K562 (cell line): Measurements from ENCODE around the gene TBXAS1. TPM values are rescaled to one million over a fixed set of nuclear protein-coding genes. Genes with fewer than 3 reads are reported as not detected.
A peak's percentile ranks its signal among the peaks of the same experiment; 100 is the strongest.

Experiments used
- ATAC-seq: fragments of 200-7000 bp; cut with Tn5 transposase; 3 replicates; pipeline ENCODE4 v1.9.1; 2020; ENCODE audit warnings: moderate library complexity
- BruUV-seq: library from RNA; stranded (reverse); fragments of 400-500 nt; replicated peaks from 2 replicates; lab custom pipeline; 2021; lab: Mats Ljungman, UMichigan
- CTCF ChIA-PET: fragments of 300-600 bp; formaldehyde crosslinking; extraction: SDS; loops from one replicate; lab custom pipeline; 2021; ENCODE audit warnings: low intra/inter-chr PET ratio; lab: Yijun Ruan, JAX
- POLR2A ChIA-PET: fragments of 300-600, 350-650 bp; sonication (Branson Sonifier 250); formaldehyde crosslinking; extraction: SDS; loops from one replicate; lab custom pipeline; 2021; ENCODE audit warnings: antibody characterized with exemption, inconsistent platforms; lab: Yijun Ruan, JAX
- DNase-seq, 4 experiments: peaks; one replicate each; pipeline versions ENCODE4 v3.0.0 to v3.0.0-alpha.2; 2011 to 2018; ENCODE audit warnings: low spot score in 3 of 4, mixed read lengths in 3 of 4; ENCODE audit errors: extremely low read depth in 1 of 4
- FAIRE-seq: peaks from 2 replicates; lab custom pipeline; 2011; peaks lifted over from hg19 to GRCh38; lab: Jason Lieb, UNC
- H2AFZ ChIP-seq: 2 replicates; pipeline ENCODE4 v1.6.0; 2011; ENCODE audit warnings: low read depth, low read length, control low read depth, inconsistent platforms
- H3K27ac ChIP-seq: fragments of 200-600 bp; 3 replicates; pipeline ENCODE4 v1.8.0; 2011; ENCODE audit warnings: low read depth, mild to moderate bottlenecking, control low read depth, inconsistent platforms, low read length, moderate library complexity, mixed read lengths; ENCODE audit errors: extremely low read depth
- H3K27me3 ChIP-seq, 2 experiments: fragments of 300-600 bp in 1 of 2; 2 replicates in 1 of 2; 3 replicates in 1 of 2; pipeline versions ENCODE4 v1.6.0 to v1.8.0; 2011; ENCODE audit warnings: inconsistent platforms in 2 of 2, low read length in 2 of 2, mild to moderate bottlenecking in 1 of 2, mixed read lengths in 1 of 2, moderate library complexity in 1 of 2; ENCODE audit not compliant: control insufficient read depth in 2 of 2, insufficient read depth in 2 of 2
- H3K36me3 ChIP-seq: fragments of 300-600 bp; 3 replicates; pipeline ENCODE4 v1.8.0; 2011; ENCODE audit warnings: mild to moderate bottlenecking, low read length, inconsistent platforms; ENCODE audit not compliant: control insufficient read depth, insufficient read depth
- H3K4me1 ChIP-seq, 2 experiments: fragments of 200-600 bp in 1 of 2; replicated peaks in 1 of 2; 2 replicates in 1 of 2; 3 replicates in 1 of 2; pipeline versions ENCODE4 v1.5.1 to v1.8.0; 2011; ENCODE audit warnings: inconsistent platforms in 2 of 2, low read length in 2 of 2, mild to moderate bottlenecking in 1 of 2, mixed read lengths in 1 of 2, moderate library complexity in 1 of 2; ENCODE audit not compliant: control insufficient read depth in 2 of 2, insufficient read depth in 2 of 2
- H3K4me2 ChIP-seq: 2 replicates; pipeline ENCODE4 v1.6.1; 2011; ENCODE audit warnings: low read length, control low read depth, inconsistent platforms, mixed read lengths; ENCODE audit not compliant: insufficient read depth
- H3K4me3 ChIP-seq: fragments of 200-600 bp; sonication (generic), shearing (Covaris generic); 2 replicates; pipeline ENCODE4 v1.5.1; 2016; ENCODE audit warnings: control low read depth, inconsistent platforms
- H3K79me2 ChIP-seq: fragments of 200-600 bp; 3 replicates; pipeline ENCODE4 v1.8.0; 2011; ENCODE audit warnings: low read length, inconsistent platforms; ENCODE audit not compliant: control insufficient read depth, insufficient read depth
- H3K9ac ChIP-seq, 2 experiments: 2 replicates each; pipeline versions ENCODE4 v1.6.0 to v1.6.1; 2011; ENCODE audit warnings: low read depth in 2 of 2, low read length in 2 of 2, control low read depth in 1 of 2, inconsistent platforms in 1 of 2, mild to moderate bottlenecking in 1 of 2, mixed read lengths in 1 of 2; ENCODE audit not compliant: insufficient read depth in 1 of 2
- H3K9me1 ChIP-seq: one replicate; pipeline ENCODE4 v1.6.0; 2011; ENCODE audit warnings: inconsistent platforms, mild to moderate bottlenecking, low read length, moderate library complexity; ENCODE audit not compliant: control insufficient read depth, insufficient read depth
- H3K9me3 ChIP-seq: replicated peaks from 2 replicates; pipeline ENCODE4 v1.5.1; 2011; ENCODE audit warnings: low read depth, low read length, inconsistent platforms; ENCODE audit not compliant: control insufficient read depth, insufficient read depth
- H4K20me1 ChIP-seq: replicated peaks from 2 replicates; pipeline ENCODE4 v1.6.1; 2011; ENCODE audit warnings: low read length, inconsistent platforms, mixed read lengths; ENCODE audit not compliant: control insufficient read depth, insufficient read depth
- CAMTA2 ChIP-seq: fragments of 250-450 bp; sonication (Bioruptor Pico); conservative IDR thresholded peaks from 2 replicates; pipeline ENCODE4 v1.5.1; 2022
- CBX2 ChIP-seq: fragments of 200-600 bp; sonication (generic); IDR thresholded peaks from one replicate; pipeline ENCODE4 v1.6.1; 2012; ENCODE audit warnings: mild to moderate bottlenecking, low read length, inconsistent platforms; ENCODE audit not compliant: insufficient read depth, poor library complexity, severe bottlenecking
- EGR1 ChIP-seq: fragments of 450-650 bp; conservative IDR thresholded peaks from 2 replicates; pipeline ENCODE4 v1.6.1; 2017; ENCODE audit warnings: mild to moderate bottlenecking
- ZBTB1 ChIP-seq: sonication (generic); formaldehyde crosslinking; IDR thresholded peaks from 2 replicates; pipeline ENCODE4 v1.8.1; 2023; ENCODE audit warnings: missing genetic modification reagents, low read depth, mild to moderate bottlenecking, borderline replicate concordance
- WGBS: fragments of 100-300 bp; shearing (Covaris generic); methylation state at CpG from one replicate; pipeline ENCODE4 v1.1.6; 2016; ENCODE audit warnings: low coverage, mixed read lengths; ENCODE audit not compliant: insufficient coverage; ENCODE audit errors: missing lambda C conversion rate; 5-methylcytosine and 5-hydroxymethylcytosine counted together
- in situ Hi-C: fragments of 300-500 bp; cut with MboI; formaldehyde crosslinking; loops from 4 replicates; pipeline ENCODE4 v1.15.0; 2018; ENCODE audit warnings: inconsistent platforms, mixed read lengths
- intact Hi-C: fragments of 100-400 bp; cut with micrococcal nuclease; formaldehyde crosslinking; loops from 2 replicates; pipeline ENCODE4 v1.14.2; 2022
- polyA plus RNA-seq, 8 experiments: library from polyadenylated mRNA; depleted of rRNA in 4 of 8; stranded (reverse) in 5 of 8; unstranded in 3 of 8; fragments of >200 nt; fragmentation: Nextera tagmentation in 2 of 8; fragmentation: Illumina TruSeq in 1 of 8; extraction: Ambion mirVana in 2 of 8; extraction: Trizol in 1 of 8; gene quantifications; 2 replicates each; pipeline versions ENCODE4 v1.2.1 to v1.2.3, GENCODE V29; 2011 to 2014; ENCODE audit warnings: inconsistent platforms in 1 of 8, missing spikeins in 1 of 8
- total RNA-seq, 7 experiments: library from RNA; depleted of rRNA in 6 of 7; stranded (reverse); fragments of >200 nt in 6 of 7; fragmentation: Illumina TruSeq in 2 of 7; extraction: Trizol in 2 of 7; gene quantifications; 2 replicates each; pipeline versions ENCODE4 v1.2.1 to v1.2.3, GENCODE V29; 2011 to 2021; ENCODE audit warnings: low replicate concordance in 1 of 7
- TF ChIP-seq, protein P1 (sequence below), 3 experiments: IDR thresholded peaks in 2 of 3; conservative IDR thresholded peaks in 1 of 3; 2 replicates each; pipeline ENCODE4 v1.5.1; 2011 to 2012; ENCODE audit warnings: low read length in 3 of 3, mild to moderate bottlenecking in 3 of 3, control low read depth in 2 of 3, improper control_type of control experiment in 1 of 3, inconsistent platforms in 1 of 3, low read depth in 1 of 3, mixed read lengths in 1 of 3, moderate library complexity in 1 of 3; ENCODE audit not compliant: insufficient read depth in 2 of 3
- TF ChIP-seq, protein P2 (sequence below): fragments of 450-650 bp; IDR thresholded peaks from 2 replicates; pipeline ENCODE4 v1.6.1; 2014; ENCODE audit warnings: low read depth, mild to moderate bottlenecking, moderate library complexity, borderline replicate concordance
- TF ChIP-seq, protein P3 (sequence below): sonication (generic); formaldehyde crosslinking; IDR thresholded peaks from 2 replicates; pipeline ENCODE4 v1.8.0; 2022; ENCODE audit warnings: missing genetic modification reagents, mild to moderate bottlenecking, moderate library complexity, borderline replicate concordance

Gene TBXAS1
- total and polyA plus RNA-seq, 9 of the 15 experiments (the other 6 are each of a cell fraction or from before 2014, with no cell fraction given) = 1.1 to 8.3 (median 1.9) TPM

DNA sequence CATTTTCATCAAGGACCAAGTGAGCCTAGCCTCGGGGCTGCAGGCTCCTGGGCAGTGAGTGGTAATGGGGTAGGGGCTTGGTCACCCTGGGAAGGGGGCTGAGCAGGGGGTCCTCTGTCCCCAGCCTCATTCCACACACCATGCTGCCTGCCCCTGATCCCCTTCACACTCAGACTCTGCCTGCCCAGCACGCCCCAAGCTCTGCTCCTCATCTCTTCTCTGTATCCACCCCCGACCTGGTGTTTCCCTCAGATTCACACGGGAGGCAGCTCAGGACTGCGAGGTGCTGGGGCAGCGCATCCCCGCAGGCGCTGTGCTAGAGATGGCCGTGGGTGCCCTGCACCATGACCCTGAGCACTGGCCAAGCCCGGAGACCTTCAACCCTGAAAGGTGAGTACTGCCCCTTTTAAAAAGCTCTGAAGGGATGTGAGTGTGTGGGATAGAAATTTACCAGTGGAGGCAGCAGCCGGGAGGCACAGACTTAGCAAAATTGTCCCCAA is 186.5 kb downstream of the TBXAS1 start (continued):
- TF ChIP-seq, protein P1, sequence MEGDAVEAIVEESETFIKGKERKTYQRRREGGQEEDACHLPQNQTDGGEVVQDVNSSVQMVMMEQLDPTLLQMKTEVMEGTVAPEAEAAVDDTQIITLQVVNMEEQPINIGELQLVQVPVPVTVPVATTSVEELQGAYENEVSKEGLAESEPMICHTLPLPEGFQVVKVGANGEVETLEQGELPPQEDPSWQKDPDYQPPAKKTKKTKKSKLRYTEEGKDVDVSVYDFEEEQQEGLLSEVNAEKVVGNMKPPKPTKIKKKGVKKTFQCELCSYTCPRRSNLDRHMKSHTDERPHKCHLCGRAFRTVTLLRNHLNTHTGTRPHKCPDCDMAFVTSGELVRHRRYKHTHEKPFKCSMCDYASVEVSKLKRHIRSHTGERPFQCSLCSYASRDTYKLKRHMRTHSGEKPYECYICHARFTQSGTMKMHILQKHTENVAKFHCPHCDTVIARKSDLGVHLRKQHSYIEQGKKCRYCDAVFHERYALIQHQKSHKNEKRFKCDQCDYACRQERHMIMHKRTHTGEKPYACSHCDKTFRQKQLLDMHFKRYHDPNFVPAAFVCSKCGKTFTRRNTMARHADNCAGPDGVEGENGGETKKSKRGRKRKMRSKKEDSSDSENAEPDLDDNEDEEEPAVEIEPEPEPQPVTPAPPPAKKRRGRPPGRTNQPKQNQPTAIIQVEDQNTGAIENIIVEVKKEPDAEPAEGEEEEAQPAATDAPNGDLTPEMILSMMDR (IDR thresholded peaks at IDR 0.05 in 2 of 3, conservative IDR thresholded peaks at IDR 0.05 in 1 of 3; ENCODE audit: insufficient read depth in 2 of 3, low read depth in 1 of 3, low read length in 3 of 3) = no peak
- TF ChIP-seq, protein P2, sequence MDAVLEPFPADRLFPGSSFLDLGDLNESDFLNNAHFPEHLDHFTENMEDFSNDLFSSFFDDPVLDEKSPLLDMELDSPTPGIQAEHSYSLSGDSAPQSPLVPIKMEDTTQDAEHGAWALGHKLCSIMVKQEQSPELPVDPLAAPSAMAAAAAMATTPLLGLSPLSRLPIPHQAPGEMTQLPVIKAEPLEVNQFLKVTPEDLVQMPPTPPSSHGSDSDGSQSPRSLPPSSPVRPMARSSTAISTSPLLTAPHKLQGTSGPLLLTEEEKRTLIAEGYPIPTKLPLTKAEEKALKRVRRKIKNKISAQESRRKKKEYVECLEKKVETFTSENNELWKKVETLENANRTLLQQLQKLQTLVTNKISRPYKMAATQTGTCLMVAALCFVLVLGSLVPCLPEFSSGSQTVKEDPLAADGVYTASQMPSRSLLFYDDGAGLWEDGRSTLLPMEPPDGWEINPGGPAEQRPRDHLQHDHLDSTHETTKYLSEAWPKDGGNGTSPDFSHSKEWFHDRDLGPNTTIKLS = no peak
- TF ChIP-seq CAMTA2 = no peak

DNA sequence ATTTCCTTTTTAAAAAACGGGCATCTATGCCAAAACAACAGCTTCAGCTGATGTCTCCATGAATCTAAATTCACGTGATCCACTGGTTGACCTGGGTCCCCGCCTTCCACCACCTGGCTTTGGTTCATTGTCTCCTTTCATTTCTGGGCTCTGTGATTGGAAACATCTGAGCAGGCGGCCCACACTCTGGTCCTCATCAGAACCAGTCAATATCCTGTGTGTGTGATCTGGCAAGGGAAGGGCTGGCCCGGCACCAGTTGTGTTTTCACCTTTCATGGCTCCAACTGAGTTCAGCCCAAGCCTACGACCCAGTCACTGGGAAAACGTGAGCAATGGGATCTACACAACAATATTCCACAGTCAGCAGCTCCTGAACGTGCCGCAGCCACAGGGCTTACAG is 187.5 kb downstream of the TBXAS1 start:
- H3K9me1 ChIP-seq = no peaks in the 10 kb centered on the region
- in situ Hi-C loops = no loop called here
- ATAC-seq = no peak
- no TSS peak for BruUV-seq
- CTCF ChIA-PET = no interaction called here
- H2AFZ ChIP-seq = no peak overlapping the region
- H3K4me1 ChIP-seq = peaks cover 0 to 14% of the 10 kb centered on the region in 2 experiments; a peak in 1 of 5 replicates
- H3K79me2 ChIP-seq = no peaks in the 10 kb centered on the region
- no peak overlapping the region for H3K4me3 ChIP-seq
- no peaks in the 10 kb centered on the region for H3K9me3 ChIP-seq
- no peaks in the 10 kb centered on the region for H3K36me3 ChIP-seq
- FAIRE-seq = no peak
- no peak overlapping the region for H3K4me2 ChIP-seq
- H3K27ac ChIP-seq = no peak overlapping the region
- intact Hi-C loops = no loop called here
- no peak for DNase-seq
- peaks cover 14% of the 10 kb centered on the region for H4K20me1 ChIP-seq
- H3K9ac ChIP-seq = no peak overlapping the region
- TF ChIP-seq, protein P3, sequence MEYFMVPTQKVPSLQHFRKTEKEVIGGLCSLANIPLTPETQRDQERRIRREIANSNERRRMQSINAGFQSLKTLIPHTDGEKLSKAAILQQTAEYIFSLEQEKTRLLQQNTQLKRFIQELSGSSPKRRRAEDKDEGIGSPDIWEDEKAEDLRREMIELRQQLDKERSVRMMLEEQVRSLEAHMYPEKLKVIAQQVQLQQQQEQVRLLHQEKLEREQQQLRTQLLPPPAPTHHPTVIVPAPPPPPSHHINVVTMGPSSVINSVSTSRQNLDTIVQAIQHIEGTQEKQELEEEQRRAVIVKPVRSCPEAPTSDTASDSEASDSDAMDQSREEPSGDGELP (CRISPR knock-in tag) = 0 out of 2 replicates have a peak, but pooled peaks have one; percentile 14
- TF ChIP-seq CBX2 (no peak), EGR1 (no peak), ZBTB1 (CRISPR knock-in tag) (0 out of 2 replicates have a peak, but pooled peaks have one; percentile 44)
- TF ChIP-seq, all 486 proteins: peak for 2
- WGBS = 15% methylated on average over 9 of the region's 9 CpGs
- H3K27me3 ChIP-seq = peaks cover 37 to 50% of the 10 kb centered on the region in 2 experiments
- POLR2A ChIA-PET = interaction anchor here (0.7 kb wide), 1 partner anchor 549 kb away, joined by 3 read pairs; no protein-coding TSS in a partner anchor
